ENCODE measurements around the gene PGM1. TPM values are rescaled to one million over a fixed set of nuclear protein-coding genes. Genes with fewer than 3 reads are reported as not detected.

PGM1 gene
- total and polyA plus RNA-seq, 10 donors: 4.5 to 37.4 (median 24.1) TPM

DNA sequence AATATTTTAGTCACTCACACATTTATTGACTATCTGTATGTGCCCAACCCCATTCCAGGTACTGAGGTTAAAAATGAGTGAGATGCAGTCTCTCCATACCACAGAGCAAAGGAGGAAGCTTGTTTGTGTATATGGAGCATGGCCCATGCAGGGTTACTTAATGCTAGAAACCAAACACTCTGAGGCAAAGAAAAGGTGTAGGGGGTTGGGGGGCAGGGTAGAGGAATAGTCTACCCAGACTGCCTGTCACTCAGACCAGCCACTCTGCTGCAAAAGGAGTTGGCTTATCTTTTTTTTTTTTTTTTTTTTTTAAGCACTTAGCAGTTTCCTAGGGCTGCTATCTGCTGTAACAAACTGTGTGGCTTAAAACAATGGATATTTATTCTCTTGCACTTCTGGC is 19.8 kb downstream of the PGM1 start:
- H3K27ac ChIP-seq: no peak overlapping the region
- no peaks in the 10 kb centered on the region for H3K9me3 ChIP-seq
- DNase-seq: no peak
- no peaks in the 10 kb centered on the region for H3K27me3 ChIP-seq (replicated peaks in 1 of 7)
- no peaks in the 10 kb centered on the region for H3K36me3 ChIP-seq
- H3K4me1 ChIP-seq: peaks cover 0 to 22% (median 8%) of the 10 kb centered on the region in 6 donors
- TF ChIP-seq POLR2A (IDR thresholded peaks at IDR 0.05) (no peak), POLR2AphosphoS5 (IDR thresholded peaks at IDR 0.05) (no peak)
- TF ChIP-seq, protein P1, sequence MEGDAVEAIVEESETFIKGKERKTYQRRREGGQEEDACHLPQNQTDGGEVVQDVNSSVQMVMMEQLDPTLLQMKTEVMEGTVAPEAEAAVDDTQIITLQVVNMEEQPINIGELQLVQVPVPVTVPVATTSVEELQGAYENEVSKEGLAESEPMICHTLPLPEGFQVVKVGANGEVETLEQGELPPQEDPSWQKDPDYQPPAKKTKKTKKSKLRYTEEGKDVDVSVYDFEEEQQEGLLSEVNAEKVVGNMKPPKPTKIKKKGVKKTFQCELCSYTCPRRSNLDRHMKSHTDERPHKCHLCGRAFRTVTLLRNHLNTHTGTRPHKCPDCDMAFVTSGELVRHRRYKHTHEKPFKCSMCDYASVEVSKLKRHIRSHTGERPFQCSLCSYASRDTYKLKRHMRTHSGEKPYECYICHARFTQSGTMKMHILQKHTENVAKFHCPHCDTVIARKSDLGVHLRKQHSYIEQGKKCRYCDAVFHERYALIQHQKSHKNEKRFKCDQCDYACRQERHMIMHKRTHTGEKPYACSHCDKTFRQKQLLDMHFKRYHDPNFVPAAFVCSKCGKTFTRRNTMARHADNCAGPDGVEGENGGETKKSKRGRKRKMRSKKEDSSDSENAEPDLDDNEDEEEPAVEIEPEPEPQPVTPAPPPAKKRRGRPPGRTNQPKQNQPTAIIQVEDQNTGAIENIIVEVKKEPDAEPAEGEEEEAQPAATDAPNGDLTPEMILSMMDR (IDR thresholded peaks at IDR 0.05 in 8 of 11, conservative IDR thresholded peaks at IDR 0.05 in 3 of 11): no peak
- H3K4me3 ChIP-seq: no peak overlapping the region
- intact Hi-C loops (cut with DNase I; ENCODE audit: low total_unique reads): no loop called here

DNA sequence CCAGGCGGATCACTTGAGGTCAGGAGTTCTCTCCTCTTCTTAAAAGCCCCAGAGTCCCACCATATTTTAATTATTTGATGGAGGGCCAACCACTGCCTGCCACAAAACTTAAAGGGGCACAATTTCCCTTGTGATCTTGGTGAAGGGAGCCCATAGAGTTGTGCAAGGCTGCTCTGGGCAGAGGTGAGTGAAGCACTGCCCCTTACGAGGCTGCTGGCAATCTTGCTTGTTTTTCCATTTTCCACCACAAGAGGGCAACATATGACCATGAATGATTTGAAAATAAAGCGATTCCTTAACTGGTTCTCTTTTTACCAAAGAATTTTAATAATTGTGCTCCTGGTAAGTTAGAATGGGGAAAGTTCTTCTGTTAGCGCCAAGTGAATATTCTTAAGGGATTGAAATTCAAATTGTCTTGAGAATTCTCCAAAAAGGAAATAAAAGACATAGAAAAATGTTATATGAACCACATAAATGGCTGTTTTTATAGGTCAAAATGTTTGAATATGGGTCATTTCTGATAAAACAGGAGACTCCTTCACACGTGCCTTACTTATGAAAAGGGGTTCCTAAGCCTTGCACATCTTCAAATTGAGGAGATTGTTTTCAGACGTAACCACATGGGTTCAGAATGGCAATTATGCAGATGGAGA is 22.7 kb downstream of the PGM1 start:
- Histone ChIP-seq H3K27ac (no peak overlapping the region), H3K4me1 (peaks cover 0 to 22% (median 8%) of the 10 kb centered on the region in 6 donors), H3K9me3 (no peaks in the 10 kb centered on the region), H3K4me3 (no peak overlapping the region), H3K27me3 (replicated peaks in 1 of 7) (no peaks in the 10 kb centered on the region), H3K36me3 (no peaks in the 10 kb centered on the region)
- no peak for DNase-seq
- WGBS, 5 donors: 35 to 48% (median 42%) methylated on average over 6 of the region's 6 CpGs
- no peak for TF ChIP-seq POLR2A (IDR thresholded peaks at IDR 0.05)
- TF ChIP-seq, protein P1 (IDR thresholded peaks at IDR 0.05 in 8 of 11, conservative IDR thresholded peaks at IDR 0.05 in 3 of 11): peak; percentile 73 to 94 (median 89)
- intact Hi-C loops (cut with DNase I; ENCODE audit: low total_unique reads): loop anchor here (5.0 kb wide), 2 partner anchors 521 to 631 kb away; no protein-coding TSS in a partner anchor

DNA sequence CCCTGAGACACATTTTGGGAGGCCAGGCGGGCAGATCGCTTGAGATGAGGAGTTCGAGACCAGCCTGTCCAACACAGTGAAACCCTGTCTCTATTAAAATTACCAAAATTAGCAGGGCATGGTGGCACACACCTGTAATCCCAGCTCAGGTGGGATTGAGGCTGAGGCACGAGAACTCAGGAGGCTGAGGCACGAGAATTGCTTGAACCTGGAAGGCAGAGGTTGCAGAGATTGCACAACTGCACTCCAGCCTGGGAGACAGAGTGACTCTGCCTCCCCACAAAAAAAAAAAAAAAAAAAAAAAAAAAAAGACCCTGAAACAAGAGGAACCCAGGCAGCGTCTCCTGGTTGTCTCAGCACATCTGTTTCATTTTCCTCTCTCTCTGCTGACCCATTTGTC is 24.2 kb downstream of the PGM1 start:
- Histone ChIP-seq H3K36me3 (peaks cover 0 to 5% (median 0%) of the 10 kb centered on the region in 6 donors), H3K4me3 (no peak overlapping the region), H3K27ac (no peak overlapping the region), H3K4me1 (peaks cover 0 to 17% (median 8%) of the 10 kb centered on the region in 6 donors), H3K27me3 (replicated peaks in 1 of 7) (no peaks in the 10 kb centered on the region), H3K9me3 (no peaks in the 10 kb centered on the region)
- intact Hi-C loops (cut with DNase I; ENCODE audit: low total_unique reads): loop anchor here (5.0 kb wide), 2 partner anchors 520 to 630 kb away; no protein-coding TSS in a partner anchor
- no peak for DNase-seq
- 75 to 90% (median 85%) methylated on average over 6 of the region's 6 CpGs for WGBS, 5 donors
- TF ChIP-seq POLR2AphosphoS5 (IDR thresholded peaks at IDR 0.05): no peak
- no peak for TF ChIP-seq POLR2A (IDR thresholded peaks at IDR 0.05)
- TF ChIP-seq, protein P1 (IDR thresholded peaks at IDR 0.05 in 8 of 11, conservative IDR thresholded peaks at IDR 0.05 in 3 of 11): no peak

DNA sequence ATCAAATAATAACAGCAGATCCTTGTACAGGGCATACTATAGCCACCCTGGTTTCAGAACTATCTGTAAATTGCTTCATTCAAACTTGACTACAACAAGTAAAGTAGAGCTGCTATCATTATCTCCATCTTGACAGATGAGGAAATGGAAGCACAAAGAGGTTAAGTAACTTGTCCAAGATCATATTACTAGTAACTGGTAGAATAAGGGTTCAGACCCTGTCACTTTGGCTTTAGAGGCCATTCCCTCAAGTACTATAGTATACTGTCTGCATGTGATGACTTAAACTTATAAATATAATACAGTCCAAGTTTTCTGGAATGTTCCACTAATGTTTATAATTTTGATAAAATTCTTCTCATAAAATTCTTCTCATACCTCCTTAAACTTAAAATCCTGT is 24.8 kb downstream of the PGM1 start:
- no peaks in the 10 kb centered on the region for H3K27me3 ChIP-seq (replicated peaks in 1 of 7)
- no peaks in the 10 kb centered on the region for H3K9me3 ChIP-seq
- intact Hi-C loops (cut with DNase I; ENCODE audit: low total_unique reads): loop anchor here (5.0 kb wide), 2 partner anchors 519 to 629 kb away; no protein-coding TSS in a partner anchor
- no peak for DNase-seq
- H3K4me3 ChIP-seq: no peak overlapping the region
- H3K4me1 ChIP-seq: peaks cover 0 to 13% (median 6%) of the 10 kb centered on the region in 6 donors
- no peak overlapping the region for H3K27ac ChIP-seq
- H3K36me3 ChIP-seq: peaks cover 0 to 5% (median 0%) of the 10 kb centered on the region in 6 donors
- TF ChIP-seq, protein P1 (IDR thresholded peaks at IDR 0.05 in 8 of 11, conservative IDR thresholded peaks at IDR 0.05 in 3 of 11): no peak
- TF ChIP-seq POLR2A (IDR thresholded peaks at IDR 0.05): no peak
- no peak for TF ChIP-seq POLR2AphosphoS5 (IDR thresholded peaks at IDR 0.05)

All from spleen (tissue), 11 donors.